HG02938 (cell line): Measurements from ENCODE around the gene KIRREL1.

ENCODE experiments used
- ATAC-seq: cut with Tn5 transposase; IDR thresholded peaks from one replicate; pipeline ENCODE4 v1.9.1; 2021; ENCODE audit warnings: mild to moderate bottlenecking, moderate library complexity; ENCODE audit not compliant: unreplicated experiment

The KIRREL1 gene

GRCh38 chr1:158027508-158027907, 34.1 kb downstream of the KIRREL1 start:
- no peak for ATAC-seq

DNA sequence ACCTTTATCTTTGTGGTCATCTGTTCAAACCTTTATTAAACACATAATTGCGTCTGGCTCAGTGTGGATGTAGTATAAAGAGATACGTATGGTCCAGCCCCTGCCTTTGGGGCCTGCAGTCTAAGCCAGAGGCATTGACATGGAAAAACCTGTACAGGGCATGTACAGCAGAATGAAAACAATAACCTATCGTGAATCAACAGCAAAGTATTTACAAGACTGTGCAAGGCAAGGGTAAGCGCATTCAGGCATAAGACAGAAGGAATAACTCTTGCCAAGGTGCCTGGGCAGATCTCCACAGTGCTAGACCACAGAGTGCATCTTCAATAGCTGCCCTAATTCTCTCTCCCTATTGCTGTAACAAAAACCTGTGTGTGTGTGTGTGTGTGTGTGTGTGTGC, 35.5 kb downstream of the KIRREL1 start:
- no peak for ATAC-seq

- ATAC-seq, result no peak
Observed at GRCh38 chr1:158035014-158035413, 41.6 kb downstream of the KIRREL1 start.

DNA sequence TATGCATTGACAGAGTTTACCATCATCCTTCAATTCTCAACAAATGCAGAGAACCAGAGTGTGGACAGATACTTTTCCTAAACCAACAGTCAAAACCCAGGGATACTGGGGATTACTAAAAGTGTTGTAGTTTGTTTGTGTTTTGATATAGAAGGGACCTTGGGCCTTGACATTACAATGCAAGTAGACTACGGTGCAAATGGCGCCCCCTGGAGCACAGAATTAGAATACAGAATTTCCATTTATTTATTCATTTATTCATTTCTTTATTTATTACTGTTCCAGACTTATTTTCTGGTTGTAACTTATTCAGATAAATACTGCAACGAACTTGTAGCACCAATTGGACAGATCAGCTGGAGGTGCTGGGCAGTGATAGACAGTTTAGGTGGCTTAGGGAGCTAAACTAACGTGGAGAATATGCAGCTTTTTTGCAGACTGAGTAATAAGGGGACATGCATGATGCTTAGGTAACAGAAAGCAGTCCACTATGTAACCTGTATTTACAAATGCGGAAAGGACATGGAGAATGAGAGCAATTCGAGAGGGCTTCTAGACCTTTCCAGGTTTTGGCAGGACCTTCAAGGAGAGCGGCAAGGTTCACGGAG, 42.6 kb downstream of the KIRREL1 start:
- ATAC-seq, result no peak

GRCh38 chr1:158037008-158037865, 43.8 kb downstream of the KIRREL1 start:
- no peak for ATAC-seq

DNA sequence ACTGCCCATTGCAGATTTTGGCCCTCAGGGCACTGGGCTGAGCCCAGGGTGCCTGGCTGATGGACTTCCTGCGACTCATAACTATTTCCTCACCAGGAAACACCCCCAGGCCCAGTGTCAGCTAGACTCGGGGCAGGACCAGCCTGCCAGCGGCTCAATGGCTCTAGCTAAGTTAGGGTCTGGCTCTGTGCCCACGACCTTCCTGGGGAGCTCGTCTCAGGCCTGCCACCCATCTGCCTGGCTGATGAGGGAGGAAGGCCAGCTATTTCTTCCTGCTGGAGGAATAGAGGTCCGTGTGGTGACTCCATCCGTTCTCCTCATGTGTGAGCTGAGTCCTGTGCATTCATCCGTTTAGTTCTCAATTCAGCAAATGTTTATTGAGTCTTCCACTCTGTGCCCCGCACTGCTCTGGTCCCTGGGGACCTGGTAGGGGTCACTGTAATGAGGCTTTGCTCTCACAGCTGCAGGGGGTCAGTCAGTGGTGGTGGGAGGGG, 44.5 kb downstream of the KIRREL1 start:
- ATAC-seq, result no peak

DNA sequence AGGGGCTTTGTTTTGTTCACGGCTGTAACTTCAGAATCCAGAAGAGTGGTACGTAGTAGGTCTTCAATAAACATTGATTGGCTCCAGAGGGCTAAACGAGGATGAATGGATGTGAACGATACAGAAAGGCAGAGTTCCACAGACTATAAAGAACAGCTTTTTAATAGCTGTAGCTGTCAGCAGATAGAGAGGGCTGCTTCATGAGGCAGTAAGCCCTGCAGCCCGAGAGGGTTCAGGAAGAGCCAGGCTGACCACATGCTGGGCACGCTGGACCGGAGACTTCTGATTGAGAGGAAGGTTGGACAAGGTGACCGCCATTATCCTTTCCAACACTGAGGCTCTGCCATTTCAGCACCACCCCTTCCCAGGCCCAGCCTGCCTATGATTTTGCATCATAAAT, 45.3 kb downstream of the KIRREL1 start:
- no peak for ATAC-seq

DNA sequence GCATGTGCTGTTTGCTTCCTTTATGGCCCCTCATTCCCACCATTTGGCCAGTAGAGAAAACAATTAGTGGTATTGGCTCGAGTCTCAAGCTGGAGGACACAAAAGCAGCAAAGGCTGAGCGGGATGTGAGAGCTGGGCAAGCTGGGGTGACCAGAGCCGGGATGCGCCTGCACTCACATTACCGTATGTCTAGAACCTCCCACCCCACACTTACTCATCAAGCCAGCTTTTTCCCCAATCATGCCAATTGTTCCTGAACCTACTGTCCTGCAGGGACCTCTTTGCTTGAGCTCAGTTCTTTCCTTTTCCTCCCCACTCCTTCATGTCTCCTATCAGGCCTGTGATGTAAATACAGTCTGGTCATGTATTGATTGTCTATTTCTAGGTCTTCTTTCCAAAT, 45.9 kb downstream of the KIRREL1 start:
- no peak for ATAC-seq

DNA sequence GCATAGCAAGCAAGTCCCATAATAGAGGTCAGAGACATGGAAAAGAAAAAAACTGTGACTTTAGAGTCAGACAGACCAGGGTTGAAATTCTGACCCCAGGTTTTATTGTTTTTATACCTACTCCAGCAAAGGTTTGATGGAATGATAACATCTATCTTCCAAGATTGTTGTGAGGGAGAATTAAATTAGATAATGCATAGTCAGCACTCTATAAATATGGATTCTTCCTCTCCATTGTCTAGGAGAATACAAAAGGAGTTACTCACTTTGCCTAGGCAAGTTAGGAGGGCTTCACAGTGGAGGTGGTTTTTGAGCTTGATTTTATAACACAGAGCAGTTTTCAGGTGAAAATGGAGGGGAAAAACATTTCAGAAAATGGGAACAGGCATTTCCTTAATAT, 46.9 kb downstream of the KIRREL1 start:
- ATAC-seq, result no peak

DNA sequence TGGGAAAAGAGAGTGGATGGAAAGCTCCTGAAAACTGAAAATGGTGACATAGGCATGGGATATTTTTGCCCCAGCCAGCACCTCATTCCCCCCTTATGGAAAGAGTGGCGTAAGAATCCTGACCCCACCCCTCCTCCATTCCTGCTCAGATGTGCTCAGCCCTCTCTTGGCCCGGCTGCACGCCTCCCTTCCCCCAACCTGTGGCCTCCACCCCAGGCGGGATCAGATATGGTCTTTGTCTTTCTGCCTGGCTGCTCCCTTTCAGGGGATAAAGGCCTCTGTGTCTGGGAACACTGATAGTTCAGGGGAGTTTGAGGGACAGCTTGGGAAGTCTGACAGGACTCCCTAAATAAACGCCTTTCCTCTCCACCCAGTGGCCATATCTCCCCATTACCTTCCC, 49.8 kb downstream of the KIRREL1 start:
- ATAC-seq, result no peak

- no peak for ATAC-seq
Observed at GRCh38 chr1:158045639-158046038, 52.2 kb downstream of the KIRREL1 start.

DNA sequence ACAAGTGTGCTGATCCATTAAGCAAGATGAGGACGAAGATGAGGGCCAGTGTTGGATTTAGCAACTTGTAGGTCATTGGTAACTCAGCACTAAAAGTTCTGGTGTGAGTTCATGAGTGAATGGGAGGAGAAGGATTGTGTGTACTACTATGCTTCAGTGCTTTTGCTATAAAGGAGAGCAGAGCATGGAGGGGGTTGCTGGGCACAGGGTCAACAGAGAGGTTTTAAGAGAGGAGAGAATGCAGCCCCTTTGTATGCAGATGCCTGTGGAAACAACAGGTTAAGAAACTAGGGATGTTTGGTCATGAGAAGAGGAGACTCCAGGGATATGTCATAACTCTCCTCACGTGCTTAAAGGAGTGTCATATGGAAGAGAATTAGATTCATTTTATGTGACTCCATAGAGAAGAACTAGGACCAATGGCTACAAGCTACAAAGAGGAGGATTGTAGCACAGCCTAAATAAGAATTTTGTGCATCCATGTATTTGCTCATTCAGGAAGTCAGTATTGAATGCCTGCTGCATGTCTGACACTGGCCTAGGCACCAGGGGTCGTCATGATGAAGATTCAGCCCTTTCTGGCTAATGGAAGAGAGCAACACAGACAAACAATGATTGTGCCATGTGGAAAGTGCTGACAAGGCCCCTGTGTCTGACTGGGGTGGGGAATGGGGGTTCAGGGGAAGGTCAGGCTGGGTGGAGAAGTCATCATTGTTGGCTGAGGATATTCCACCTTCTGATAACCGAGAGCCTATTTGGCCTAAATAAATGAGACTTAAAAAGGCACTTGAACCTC, 53.5 kb downstream of the KIRREL1 start:
- no peak for ATAC-seq

DNA sequence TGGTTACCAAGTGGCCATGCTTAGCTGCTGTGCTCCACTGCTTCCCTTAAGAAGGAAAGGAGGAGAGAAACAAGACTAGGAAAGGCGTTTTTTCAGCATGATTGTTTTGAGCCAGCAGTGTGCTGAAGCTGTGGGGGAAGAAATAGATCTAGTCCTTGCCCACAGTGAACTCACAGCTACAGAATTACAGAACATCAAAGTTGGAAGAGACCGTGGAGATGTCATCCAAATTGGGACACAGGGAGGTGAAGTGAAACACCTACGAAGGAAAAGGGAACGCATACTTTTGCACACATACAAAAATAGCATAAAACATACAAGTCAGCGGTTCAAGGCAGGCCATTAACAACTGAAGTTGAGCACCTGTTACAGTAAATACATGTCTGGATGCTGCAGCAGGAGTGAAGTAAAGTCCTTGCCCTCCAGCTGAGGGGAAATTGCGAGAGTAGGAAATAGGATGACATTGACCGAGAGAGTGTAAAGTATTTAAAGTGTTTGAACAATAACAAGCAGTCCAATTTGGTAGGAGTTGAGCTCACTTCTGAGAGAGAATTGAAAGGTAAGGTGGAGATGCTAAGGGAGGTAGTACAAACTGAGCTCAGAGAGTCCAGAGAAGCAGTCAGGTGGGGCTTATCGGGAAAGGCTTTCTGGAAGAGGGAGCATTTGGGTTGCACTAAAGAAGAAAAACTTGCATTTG, 55.1 kb downstream of the KIRREL1 start:
- no peak for ATAC-seq

DNA sequence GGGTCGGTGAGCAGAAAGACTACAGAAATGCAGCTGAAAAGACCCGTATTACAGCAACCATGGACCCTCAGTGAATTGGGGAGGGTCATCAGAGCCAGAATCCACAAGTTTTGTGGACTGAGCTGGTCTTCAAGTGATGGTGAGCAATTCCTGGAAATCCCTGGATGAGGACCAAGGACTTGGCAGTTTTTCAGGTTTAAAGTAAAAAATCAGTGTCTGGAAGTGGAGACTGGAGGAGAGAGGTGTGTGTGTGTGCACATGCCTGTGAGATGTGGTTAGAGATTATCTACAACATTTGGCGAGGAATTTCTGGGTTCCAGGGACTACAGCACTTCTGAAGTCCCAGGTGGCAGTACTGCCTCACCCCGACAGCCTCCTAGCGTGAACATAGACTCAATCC, 56.4 kb downstream of the KIRREL1 start:
- no peak for ATAC-seq

GRCh38 chr1:158053276-158053675, 59.8 kb downstream of the KIRREL1 start:
- ATAC-seq, result no peak

GRCh38 chr1:158054721-158055120, 61.3 kb downstream of the KIRREL1 start:
- no peak for ATAC-seq

- ATAC-seq, result no peak
Observed at GRCh38 chr1:158055854-158056253, 62.4 kb downstream of the KIRREL1 start.

DNA sequence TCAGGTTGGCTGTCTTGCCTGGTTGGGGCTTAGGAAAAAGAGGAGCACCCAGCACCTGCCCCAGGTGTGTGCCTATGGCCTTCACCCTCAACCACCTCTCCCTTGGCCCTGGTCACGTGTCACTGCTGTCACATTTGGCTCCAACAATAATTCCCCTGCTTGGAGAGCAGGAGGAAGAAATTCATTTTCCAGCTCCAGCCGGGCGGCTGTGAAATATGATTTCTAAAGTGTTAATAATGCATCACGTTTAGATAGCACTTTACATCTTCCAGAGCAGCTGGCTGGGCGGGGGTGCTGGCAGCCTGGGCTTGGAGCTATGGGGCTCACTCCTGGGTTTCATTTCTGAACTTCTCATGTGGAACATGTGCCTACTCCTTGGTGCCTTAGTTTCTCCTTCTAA, 63.1 kb downstream of the KIRREL1 start:
- ATAC-seq, result no peak

DNA sequence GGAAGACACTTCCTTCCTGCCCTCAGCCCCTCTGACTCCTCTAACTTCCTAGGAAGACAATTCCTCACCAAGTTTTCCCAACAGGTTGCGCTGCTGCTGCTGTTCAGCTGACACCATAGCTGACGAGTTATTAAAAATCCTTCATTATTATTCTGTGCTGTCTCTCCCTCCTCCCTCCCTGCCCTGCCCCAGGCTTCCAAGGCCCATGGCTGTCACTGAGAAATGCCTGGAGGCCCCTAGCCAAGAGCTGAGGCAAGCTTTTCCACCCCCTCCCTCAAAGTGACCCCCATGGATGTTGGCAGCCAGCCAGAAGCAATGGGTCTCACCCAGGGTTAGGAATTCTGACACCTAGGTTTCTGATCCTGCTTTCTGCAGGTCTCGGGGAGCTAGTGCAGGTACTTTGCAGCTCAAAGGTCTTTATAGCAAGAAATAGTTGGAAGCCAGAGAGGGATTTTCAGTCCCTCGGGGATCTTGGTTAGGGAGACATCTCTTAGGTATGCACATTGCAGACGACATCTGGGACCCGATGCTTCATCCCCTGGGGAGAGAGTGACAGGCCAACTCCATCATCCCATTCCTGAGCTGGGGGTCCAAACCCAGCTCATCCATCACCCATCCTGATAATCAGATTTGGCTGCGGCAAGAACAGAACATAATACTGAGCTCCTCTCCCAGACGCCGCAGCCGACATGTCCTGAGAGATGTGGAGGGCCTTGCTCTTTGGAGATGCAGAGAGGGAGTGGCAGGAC, 65.0 kb downstream of the KIRREL1 start:
- ATAC-seq, result no peak

- no peak for ATAC-seq
Observed at GRCh38 chr1:158059984-158060383, 66.5 kb downstream of the KIRREL1 start.
